Osteoblast (primary cell): ENCODE data around the gene CTSH. TPM values are rescaled to one million over a fixed set of nuclear protein-coding genes. Genes with fewer than 3 reads are reported as not detected.

Source experiments
- DNase-seq: peaks from one replicate; pipeline ENCODE4 v3.0.0; 2011; ENCODE audit warnings: low spot score, mixed read lengths; ENCODE audit not compliant: insufficient read length; ENCODE audit errors: missing footprints
- H2AFZ ChIP-seq: 2 replicates; pipeline ENCODE4 v1.6.0; 2011; ENCODE audit warnings: mild to moderate bottlenecking, low read length
- H3K27ac ChIP-seq: 2 replicates; pipeline ENCODE4 v1.5.1; 2011; ENCODE audit warnings: mild to moderate bottlenecking, low read depth, low read length, moderate library complexity
- H3K27me3 ChIP-seq: 2 replicates; pipeline ENCODE4 v1.6.0; 2012; ENCODE audit warnings: mild to moderate bottlenecking, control low read depth, inconsistent platforms, low read length, moderate library complexity; ENCODE audit not compliant: insufficient read depth
- H3K36me3 ChIP-seq: 2 replicates; pipeline ENCODE4 v1.5.1; 2011; ENCODE audit warnings: mild to moderate bottlenecking, low read length, control low read depth, moderate library complexity; ENCODE audit not compliant: insufficient read depth
- H3K4me1 ChIP-seq: 2 replicates; pipeline ENCODE4 v1.5.1; 2011; ENCODE audit warnings: mild to moderate bottlenecking, low read length, control low read depth, moderate library complexity; ENCODE audit not compliant: insufficient read depth
- H3K4me2 ChIP-seq: 2 replicates; pipeline ENCODE4 v1.6.0; 2011; ENCODE audit warnings: mild to moderate bottlenecking, low read length; ENCODE audit not compliant: insufficient read depth
- H3K4me3 ChIP-seq: fragments of 200-600 bp; sonication (generic); 3 replicates; pipeline ENCODE4 v1.5.1; 2012; ENCODE audit warnings: mild to moderate bottlenecking, low read length, inconsistent platforms; ENCODE audit not compliant: insufficient read depth
- H3K79me2 ChIP-seq: 2 replicates; pipeline ENCODE4 v1.6.0; 2012; ENCODE audit warnings: mild to moderate bottlenecking, low read length, control low read depth, inconsistent platforms; ENCODE audit not compliant: insufficient read depth
- H3K9me3 ChIP-seq: 2 replicates; pipeline ENCODE4 v1.5.1; 2011; ENCODE audit warnings: low read depth, low read length, control low read depth
- H4K20me1 ChIP-seq: 2 replicates; pipeline ENCODE4 v1.6.0; 2012; ENCODE audit warnings: mild to moderate bottlenecking, low read length, control low read depth; ENCODE audit not compliant: insufficient read depth
- total RNA-seq: library from RNA; depleted of rRNA; stranded (reverse); fragments of >200 nt; gene quantifications from 2 replicates; pipeline ENCODE4 v1.2.3, GENCODE V29; 2012
- TF ChIP-seq, protein P1 (sequence below): IDR thresholded peaks from 2 replicates; pipeline ENCODE4 v1.5.1; 2011; ENCODE audit warnings: mild to moderate bottlenecking, low read depth, low read length, moderate library complexity; ENCODE audit errors: extremely low read depth

Gene CTSH
- total RNA-seq, 1 donor: 4.7 TPM

GRCh38 chr15:78951841-78952238 lies 7.0 kb upstream of the CTSH start:
- H2AFZ ChIP-seq: no peak overlapping the region
- TF ChIP-seq, protein P1, sequence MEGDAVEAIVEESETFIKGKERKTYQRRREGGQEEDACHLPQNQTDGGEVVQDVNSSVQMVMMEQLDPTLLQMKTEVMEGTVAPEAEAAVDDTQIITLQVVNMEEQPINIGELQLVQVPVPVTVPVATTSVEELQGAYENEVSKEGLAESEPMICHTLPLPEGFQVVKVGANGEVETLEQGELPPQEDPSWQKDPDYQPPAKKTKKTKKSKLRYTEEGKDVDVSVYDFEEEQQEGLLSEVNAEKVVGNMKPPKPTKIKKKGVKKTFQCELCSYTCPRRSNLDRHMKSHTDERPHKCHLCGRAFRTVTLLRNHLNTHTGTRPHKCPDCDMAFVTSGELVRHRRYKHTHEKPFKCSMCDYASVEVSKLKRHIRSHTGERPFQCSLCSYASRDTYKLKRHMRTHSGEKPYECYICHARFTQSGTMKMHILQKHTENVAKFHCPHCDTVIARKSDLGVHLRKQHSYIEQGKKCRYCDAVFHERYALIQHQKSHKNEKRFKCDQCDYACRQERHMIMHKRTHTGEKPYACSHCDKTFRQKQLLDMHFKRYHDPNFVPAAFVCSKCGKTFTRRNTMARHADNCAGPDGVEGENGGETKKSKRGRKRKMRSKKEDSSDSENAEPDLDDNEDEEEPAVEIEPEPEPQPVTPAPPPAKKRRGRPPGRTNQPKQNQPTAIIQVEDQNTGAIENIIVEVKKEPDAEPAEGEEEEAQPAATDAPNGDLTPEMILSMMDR: no peak
- no peak overlapping the region for H3K4me3 ChIP-seq
- no peak overlapping the region for H3K4me2 ChIP-seq
- H3K4me1 ChIP-seq: peaks cover 5% of the 10 kb centered on the region
- H3K27ac ChIP-seq: no peak overlapping the region
- no peaks in the 10 kb centered on the region for H3K36me3 ChIP-seq
- H4K20me1 ChIP-seq: no peaks in the 10 kb centered on the region
- no peak for DNase-seq
- H3K9me3 ChIP-seq: no peaks in the 10 kb centered on the region
- peaks cover 8% of the 10 kb centered on the region for H3K27me3 ChIP-seq
- H3K79me2 ChIP-seq: no peaks in the 10 kb centered on the region

GRCh38 chr15:78950902-78951840 lies 6.3 kb upstream of the CTSH start:
- peak; percentile 93 for DNase-seq
- H3K4me1 ChIP-seq: peaks cover 5% of the 10 kb centered on the region
- H3K4me3 ChIP-seq: no peak overlapping the region
- TF ChIP-seq, protein P1: peak; percentile 36
- H3K9me3 ChIP-seq: no peaks in the 10 kb centered on the region
- peaks cover 10% of the 10 kb centered on the region for H3K27me3 ChIP-seq
- no peak overlapping the region for H3K27ac ChIP-seq
- H3K4me2 ChIP-seq: no peak overlapping the region
- H2AFZ ChIP-seq: peak overlapping the region; percentile 14
- H3K79me2 ChIP-seq: no peaks in the 10 kb centered on the region
- no peaks in the 10 kb centered on the region for H4K20me1 ChIP-seq
- H3K36me3 ChIP-seq: no peaks in the 10 kb centered on the region

DNA sequence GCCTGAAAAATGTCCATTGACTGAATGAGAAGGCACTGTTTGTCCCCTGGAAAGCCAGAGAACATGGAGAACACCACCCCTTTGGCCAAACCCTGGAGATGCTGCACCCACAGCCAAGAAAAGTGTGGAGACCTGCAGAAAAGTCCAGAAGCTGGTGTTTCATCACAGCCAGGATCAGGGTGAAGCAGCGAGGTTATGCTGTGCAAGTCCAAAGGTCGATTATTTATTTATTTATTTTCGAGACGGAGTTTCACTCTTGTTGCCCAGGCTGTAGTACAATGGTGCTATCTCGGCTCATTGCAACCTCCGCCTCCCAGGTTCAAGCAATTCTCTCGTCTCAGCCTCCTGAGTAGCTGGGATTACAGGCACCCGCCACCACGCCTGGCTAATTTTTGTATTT lies 5.5 kb upstream of the CTSH start:
- no peak for DNase-seq
- TF ChIP-seq, protein P1: no peak
- H4K20me1 ChIP-seq: no peaks in the 10 kb centered on the region
- H3K4me3 ChIP-seq: no peak overlapping the region
- no peak overlapping the region for H3K4me2 ChIP-seq
- H3K79me2 ChIP-seq: no peaks in the 10 kb centered on the region
- peaks cover 10% of the 10 kb centered on the region for H3K27me3 ChIP-seq
- H3K4me1 ChIP-seq: peaks cover 5% of the 10 kb centered on the region
- no peak overlapping the region for H2AFZ ChIP-seq
- no peaks in the 10 kb centered on the region for H3K36me3 ChIP-seq
- no peak overlapping the region for H3K27ac ChIP-seq
- no peaks in the 10 kb centered on the region for H3K9me3 ChIP-seq

GRCh38 chr15:78949461-78949860 lies 4.6 kb upstream of the CTSH start:
- H4K20me1 ChIP-seq: no peaks in the 10 kb centered on the region
- no peak overlapping the region for H3K4me2 ChIP-seq
- H3K79me2 ChIP-seq: no peaks in the 10 kb centered on the region
- no peak for DNase-seq
- no peak overlapping the region for H3K4me3 ChIP-seq
- TF ChIP-seq, protein P1: no peak
- H3K36me3 ChIP-seq: no peaks in the 10 kb centered on the region
- no peaks in the 10 kb centered on the region for H3K9me3 ChIP-seq
- peaks cover 8% of the 10 kb centered on the region for H3K27me3 ChIP-seq
- no peak overlapping the region for H3K27ac ChIP-seq
- H2AFZ ChIP-seq: no peak overlapping the region
- peaks cover 5% of the 10 kb centered on the region for H3K4me1 ChIP-seq
